ENCODE data around the gene SPACDR.
"Not testable (repeated sequence)": the region's sequence is repeated elsewhere in the genome, so short reads cannot be mapped to it uniquely, and the experiment has no call there.

The SPACDR gene

DNA sequence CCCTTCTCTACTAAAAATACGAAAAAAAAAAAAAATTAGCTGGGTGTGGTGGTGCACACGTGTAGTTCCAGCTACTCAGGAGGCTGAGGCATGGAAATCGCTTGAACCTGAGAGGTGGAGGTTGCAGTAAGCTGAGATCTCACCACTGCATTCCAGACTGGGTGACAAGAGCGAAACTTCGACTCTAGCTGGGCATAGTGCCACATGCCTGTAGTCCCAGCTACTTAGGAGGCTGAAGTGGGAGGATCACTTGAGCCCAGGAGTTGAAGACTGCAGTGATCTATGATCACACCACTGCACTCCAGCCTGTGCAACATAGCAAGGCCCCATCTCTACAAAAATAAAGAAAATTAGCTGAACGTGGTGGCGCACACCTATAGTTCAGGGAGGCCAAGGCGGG is 1.2 kb upstream of the SPACDR start:
- DNase-seq = no peak

DNA sequence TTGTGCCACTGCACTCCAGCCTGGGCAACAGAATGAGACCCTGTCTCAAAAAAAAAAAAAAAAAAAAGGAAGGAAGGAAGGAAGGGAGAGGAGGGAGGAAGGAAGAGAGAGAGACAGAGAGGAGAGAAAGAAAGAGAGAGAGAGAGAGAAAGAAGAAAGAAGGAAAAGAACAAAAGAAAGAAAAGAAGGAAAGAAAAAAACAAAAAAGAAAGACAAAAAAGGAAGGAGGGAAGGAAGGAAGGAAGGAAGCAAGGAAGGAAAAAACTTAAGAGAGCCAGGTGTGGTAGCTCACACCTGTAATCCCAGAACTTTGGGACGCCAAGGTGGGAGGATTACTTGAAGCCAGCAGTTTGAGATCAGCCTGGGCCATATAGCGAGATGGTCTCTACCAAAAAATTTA is 731 bp upstream of the SPACDR start:
- DNase-seq = no peak

DNA sequence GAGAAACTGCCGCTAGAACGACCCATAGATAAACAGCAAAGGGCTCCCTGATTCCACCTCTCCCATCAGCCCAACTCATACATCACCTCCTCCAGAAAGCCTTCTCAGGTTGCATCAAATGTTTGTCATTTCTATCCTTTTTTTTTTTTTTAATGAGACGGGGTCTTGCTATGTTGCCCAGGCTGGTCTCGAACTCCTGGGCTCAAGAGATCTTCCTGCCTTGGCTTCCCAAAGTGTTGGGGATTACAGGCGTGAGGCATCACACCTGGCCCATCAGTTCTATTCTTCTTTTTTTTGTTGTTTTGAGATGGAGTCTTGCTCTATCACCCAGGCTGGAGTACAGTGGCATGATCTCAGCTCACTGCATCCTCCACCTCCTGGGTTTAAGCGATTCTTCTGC is 7.0 kb downstream of the SPACDR start:
- no peak for DNase-seq

DNA sequence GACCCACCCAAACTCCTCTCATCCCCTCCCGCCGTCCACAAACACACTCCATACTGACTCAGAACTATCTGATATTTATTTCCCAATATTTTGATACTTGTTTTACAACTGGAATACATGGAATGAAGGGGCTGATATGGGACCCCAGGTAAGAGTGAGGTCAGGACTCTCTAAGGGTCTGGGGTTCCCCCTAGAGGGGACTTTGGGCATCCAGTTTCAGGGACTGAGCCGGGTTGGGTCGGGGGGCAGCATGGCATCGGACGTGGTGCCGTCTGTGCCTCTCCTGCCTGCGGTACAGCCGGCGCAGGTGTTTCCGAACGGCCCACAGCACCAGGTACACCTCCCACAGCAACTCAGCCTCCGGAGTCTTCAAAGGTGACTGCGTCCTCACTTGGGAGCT is 7.5 kb downstream of the SPACDR start:
- DNase-seq = no peak

DNA sequence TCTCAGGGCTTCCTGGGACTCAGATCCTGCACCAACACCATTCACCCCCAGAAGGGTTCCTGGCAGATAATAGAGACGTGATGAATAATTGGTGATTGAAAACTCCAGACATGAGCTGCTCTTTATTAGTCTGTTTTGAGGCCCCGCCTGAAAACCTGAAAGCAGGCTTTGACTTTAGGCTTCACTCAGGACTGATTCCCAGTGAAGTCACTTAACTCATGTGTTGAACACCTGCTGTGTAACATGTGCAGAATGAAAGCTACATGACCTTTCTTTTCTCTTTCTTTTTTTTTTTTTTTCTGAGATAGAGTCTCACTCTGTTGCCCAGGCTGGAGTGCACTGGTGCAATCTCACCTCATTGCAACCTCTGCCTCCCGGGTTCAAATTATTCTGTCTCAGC is 8.9 kb downstream of the SPACDR start:
- no peak for DNase-seq

DNA sequence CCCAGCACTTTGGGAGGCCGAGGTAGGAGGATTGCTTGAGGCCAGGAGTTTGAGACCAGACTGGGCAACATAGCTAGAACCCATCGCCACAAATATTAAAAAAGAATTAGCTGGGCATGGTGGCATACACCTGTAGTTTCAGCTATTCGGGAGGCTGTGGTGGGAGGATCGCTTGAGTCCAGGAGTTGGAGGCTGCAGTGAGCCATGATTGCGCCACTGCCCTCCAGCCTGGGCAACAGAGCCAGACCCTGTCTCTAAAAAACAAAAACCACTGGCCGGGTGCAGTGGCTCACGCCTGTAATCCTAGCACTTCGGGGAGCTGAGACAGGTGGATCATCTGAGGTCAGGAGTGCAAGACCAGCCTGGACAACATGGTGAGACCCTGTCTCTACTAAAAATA is 10.2 kb downstream of the SPACDR start:
- not testable (repeated sequence) for DNase-seq

DNA sequence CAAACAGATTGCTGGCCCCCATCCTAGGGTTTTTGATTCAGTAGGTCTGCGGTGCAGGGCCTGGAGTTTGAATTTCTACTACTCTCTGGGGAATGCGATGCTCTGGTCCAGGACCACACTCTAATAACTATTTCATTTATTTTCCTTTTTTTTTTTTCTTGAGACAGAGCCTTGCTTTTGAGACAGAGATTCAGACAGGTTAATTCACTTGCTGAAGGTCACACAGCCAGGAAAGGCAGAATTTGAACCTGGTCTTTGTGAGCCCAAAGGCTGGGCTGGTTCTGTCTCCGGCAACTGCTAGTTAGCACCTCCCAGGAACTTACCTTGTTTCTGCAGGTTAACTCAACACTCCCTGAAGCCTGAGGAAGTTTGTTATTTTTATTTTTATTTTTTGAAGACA is 11.5 kb downstream of the SPACDR start:
- DNase-seq = no peak

DNA sequence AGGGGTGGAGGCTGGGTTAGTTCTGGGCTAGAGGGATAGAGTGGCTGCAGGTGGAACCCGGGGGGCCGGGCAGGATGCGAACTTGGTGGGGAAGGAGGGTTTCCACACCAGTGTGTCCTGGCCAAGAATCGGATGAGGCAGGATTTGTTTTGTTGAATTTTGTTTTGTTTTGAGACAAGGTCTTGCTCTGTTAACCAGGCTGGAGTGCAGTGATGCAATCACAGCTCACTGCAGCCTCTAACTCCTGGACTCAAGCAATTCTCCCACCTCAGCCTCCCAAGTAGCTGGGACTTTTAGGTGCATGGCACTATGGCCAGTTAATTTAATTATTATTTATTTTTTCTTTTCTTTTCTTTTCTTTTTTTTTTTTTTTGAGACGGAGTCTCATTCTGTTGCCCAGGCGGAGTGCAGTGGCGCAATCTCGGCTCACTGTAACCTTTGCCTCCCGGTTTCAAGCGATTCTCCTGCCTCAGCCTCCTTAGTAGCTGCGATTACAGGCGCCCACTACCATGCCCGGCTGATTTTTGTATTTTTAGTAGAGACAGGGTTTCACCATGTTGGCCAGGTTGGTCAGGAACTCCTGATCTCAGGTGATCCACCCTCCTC is 14.8 kb downstream of the SPACDR start:
- DNase-seq = no peak

DNA sequence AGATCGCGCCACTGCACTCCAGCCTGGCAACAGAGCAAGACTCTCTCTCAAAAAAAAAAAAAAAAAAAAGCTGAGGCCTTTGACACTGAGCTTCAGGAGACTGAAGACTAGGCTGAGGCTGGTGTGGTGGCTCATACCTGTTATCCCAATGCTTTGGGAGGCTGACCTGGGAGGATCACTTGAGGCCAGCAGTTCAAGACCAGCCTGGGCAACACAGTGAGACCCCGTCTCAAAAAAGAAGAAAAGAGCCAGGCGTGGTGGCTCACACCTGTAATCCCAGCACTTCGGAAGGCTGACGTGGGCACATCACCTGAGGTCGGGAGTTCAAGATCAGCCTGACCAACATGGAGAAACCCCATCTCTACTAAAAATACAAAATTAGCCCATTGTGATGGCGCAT is 16.7 kb downstream of the SPACDR start:
- not testable (repeated sequence) for DNase-seq

DNA sequence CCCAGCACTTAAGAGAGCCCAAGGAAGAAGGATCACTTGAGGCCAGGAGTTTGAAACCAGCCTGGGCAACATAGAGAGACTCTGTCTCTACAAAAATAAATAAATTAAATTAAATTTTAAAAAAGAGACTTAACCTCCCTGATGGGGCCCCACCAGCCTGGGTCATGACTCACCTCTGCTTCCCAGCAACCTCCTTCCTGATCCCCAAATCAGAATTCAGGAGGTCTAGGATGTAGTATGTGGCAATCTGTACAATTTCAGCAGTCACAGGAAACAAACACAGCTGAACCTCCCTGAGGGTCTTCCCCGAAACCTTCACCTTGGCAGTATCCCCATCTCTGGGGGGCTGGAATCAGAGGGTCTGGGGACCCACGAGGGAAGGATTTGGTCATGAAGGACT is 18.0 kb downstream of the SPACDR start:
- no peak for DNase-seq

DNA sequence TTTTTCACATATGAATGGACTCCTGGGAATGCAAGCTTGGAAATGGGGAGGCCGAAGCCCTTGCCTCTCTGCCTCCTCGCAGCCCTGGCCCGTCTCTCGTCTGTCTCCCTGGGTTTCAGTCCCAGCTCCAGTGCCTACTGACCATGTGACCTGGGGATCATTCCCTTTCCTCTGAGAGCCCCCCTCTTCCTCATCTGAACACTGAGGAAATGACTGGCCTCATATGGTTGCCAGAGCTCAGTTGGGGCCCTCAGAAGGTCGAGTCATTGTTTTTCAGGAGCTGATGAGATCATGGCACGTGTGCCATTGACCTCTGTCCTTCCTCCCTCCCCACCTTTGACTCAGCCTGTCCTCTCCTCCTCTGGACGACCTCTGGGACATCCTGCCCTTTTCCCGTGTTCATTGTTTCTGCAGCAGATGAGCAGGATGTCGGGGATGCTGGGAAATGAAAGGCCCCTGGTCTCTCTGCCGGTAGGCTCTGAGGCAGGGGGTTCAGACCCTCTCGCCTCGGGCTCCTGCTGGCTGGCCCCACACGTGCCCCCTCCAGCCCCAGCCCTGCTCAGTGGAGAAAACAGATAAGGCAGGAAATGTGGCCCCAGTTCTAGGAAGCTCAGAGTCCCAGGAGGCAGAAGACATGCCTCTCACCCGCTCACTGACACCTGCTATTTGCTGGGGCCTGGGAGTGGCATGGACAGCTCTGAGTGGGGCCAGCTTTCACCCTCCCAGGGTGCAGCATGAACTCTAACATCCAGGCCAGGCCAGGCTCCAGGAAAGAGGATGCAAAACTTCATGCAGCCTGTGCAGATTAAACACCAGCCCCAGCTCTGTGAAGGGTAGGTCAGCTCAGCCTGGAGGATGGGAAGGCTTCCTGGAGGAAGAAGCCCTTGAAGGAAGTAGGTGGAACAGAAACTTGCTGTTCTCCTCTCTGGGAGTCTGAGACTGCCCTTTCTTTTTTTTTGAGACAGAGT is 19.5 kb downstream of the SPACDR start:
- DNase-seq = no peak

DNA sequence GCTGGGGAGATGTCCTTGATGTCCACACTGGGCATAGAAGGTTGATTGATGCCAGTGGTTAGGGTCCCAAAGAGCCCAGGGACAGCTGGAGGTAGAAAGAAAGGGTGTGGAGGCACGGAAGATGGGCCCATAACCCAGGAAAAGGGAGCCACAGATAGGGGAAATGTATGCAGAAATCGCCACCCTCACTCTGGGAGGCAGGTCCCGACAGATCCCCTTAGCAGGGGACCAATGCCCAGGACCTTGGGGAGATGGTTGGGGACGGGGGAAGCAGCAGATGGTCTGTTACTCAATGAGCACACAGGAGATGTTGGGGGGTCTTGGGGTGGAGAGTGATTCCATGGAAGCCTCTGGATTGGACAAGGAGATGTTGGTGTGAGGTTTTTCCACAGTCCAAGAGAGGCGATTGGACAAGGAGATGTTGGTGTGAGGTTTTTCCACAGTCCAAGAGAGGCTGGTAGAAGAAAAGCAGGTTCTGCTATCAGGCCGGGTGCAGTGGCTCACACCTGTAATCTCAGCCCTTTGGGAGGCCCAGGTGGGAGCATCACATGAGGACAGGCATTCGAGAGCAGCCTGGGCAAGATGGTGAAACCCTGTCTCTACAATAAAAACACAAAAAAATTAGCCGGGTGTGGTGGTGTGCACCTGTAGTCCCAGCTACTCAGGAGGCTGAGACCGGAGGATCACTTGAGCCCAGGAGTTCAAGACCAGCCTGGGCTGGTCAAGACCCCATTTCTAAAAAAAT is 20.8 kb downstream of the SPACDR start:
- DNase-seq = no peak

DNA sequence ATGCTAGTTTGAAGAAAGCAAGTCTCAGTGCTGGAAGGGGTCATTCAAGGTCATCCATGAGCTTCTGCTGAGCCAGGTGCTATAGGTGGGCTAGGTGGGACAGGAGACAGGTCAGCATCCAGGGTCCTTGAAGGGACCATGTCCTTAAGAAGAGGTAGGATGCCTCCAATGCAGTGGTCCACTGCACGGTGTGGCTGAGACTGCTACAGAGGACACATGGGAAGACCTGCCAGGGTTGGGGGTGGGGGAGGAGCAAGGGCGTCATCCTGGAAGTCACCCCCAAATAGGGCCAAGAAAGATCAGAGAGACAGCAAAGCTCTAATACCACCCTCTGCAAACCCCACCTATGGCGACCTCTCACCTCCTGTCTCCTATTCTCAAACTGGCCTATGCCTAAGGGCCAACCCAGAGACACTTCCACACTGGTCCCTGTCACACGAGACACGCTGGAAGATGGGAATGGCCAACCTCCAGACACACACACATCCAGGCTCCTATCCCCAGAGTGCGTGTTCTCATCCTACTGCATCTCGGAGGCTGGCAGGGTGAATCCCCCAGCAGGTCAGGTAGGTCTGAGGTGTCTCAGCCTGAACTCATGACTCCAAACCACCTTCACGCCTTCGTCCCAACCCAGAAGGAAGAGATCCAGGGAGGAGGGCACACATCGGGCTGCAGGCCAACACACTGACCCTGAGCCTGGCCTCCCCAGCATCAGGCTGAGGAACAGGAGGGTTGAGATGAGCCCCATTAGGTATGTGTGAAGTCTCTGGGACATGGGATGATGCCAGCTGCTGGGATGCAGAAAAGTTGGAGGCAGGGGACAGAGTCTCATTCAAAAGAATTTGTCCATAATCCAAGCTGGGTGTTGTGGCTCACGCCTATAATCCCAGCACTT is 22.2 kb downstream of the SPACDR start:
- DNase-seq = no peak

DNA sequence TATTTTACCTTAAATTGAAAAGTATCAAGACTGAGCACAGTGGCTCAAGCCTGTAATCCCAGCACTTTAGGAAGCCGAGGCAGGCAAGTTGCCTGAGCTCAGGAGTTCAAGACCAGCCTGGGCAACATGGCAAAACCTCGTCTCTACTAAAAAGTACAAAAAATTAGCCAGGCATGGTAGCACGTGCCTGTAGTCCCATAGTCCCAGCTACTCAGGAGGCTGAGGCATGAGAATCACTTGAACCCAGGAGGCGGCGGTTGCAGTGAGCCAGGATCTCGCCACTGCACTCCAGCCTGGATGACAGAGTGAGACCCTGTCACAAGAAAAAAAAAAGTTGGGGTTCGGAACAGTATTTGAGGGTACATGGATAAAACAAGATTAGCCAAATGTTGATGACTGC is 24.8 kb downstream of the SPACDR start:
- not testable (repeated sequence) for DNase-seq

DNA sequence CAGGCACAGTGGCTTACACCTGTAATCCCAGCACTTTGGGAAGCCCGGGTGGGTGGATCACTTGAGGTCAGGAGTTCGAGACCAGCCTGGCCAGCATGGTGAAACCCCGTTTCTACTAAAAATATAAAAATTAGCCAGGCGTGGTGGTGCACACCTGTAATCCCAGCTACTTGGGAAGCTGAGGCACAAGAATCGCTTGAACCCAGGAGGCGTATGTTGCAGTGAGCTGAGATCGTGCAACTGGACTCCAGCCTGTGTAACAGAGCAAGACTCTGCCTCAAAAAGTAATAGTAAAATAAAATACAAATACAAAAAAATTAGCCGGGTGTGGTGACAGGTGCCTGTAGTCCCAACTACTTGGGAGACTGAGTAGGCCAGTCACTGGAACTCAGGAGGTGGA is 25.3 kb downstream of the SPACDR start:
- not testable (repeated sequence) for DNase-seq

DNA sequence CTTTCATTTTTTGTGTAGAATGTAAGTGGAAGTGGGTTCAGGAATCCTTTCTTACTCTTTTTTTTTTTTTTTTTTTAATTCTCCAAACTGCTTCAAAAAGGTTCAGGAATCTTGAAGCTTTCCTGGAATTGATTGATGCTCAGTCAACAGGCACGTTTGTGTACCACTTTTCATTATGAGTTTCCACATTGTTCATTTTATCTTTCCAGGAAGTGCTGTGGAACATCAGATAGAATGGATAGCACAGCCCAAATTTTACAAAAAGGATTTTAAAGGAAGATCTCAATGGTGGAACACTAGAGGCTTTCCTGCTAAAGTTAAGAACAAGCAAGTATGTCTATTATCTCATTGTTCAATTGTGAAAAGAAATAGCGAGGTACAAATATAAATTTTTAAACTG is 25.9 kb downstream of the SPACDR start:
- no peak for DNase-seq

DNA sequence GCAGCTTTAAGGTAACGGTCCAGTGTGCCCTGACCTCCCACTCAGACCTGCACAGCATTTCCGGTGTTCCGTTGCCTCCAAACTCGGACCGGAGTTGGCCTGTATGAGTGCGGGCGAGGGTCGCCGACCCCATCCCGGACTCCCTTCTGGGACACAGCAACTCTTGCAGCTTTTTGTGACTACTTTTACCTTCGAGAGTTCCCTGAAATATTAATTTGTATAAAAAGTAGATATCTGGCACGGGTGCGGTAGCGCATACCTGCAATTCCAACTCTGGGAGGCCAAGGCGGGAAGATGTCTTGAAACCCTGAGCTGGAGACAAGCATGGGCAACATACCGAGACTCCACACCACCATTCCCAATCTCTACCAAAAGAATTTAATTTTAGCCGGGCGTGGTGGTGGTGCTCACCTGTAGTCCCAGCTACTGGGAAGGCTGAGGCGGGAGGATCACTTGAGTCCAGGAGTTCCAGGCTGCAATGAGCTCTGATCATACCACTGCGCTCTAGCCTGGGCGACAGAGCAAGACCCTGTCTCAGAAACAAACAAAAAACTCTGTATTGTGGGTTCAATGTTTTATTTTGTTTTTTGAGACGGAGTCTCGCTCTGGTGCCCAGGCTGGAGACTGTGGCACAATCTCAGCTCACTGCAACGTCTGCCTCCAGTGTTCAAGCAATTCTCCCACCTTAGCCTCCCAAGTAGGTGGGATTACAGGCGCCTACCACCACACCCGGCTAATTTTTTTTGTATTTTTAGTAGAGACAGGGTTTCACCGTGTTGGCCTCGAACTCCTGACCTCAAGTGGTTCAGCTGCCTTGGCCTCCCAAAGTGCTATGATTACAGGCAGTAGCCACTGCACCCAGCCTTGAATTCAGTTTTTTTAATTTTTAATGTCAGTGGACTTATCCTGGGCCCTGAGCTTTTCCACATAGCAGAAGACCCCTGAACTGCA is 26.6 kb downstream of the SPACDR start:
- DNase-seq = no peak

DNA sequence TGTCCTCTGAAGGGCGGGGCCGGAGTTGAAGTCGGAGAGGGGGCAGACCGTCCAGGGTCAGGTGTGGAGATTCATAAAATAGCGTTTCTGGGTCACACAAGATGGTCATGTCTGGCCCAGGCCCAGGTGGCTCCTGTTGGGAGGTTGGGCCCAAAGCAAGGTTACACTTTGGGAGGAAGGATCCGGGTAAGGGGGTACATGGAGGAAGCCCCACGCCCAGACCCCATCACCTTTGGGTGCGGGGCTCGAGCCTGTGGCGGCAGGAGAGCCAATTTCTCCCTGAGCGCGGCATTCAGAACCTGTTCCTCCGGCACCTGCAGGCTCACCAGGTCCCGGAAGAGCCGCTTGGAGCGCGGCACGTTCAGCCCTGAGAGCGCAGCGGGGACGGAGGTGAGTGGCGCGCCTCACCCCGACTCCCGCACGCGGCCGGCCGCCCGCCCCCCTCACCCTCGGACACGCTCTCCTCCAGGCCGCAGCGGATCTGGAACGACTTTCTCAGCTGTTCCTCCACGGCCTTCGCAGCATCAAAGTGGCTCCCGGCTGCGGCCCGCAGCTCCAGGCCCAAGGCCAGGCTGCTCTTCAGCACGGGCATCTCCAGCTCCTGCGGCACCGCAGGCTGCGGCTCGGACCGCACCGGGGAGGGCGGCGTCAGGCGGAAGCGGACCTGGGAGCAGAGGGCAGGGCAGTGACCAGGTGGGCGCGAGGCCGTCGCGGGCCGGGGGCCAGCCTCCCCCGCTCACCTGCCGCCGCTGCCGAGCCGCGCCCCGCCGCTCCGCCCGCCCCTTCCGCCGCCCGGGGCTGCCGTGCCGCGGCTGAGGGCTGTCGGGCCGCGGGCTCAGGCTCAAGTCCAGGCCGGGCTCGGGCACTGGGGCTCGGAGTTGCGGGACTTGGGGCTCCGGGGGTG is 28.4 kb downstream of the SPACDR start:
- no peak for DNase-seq

DNA sequence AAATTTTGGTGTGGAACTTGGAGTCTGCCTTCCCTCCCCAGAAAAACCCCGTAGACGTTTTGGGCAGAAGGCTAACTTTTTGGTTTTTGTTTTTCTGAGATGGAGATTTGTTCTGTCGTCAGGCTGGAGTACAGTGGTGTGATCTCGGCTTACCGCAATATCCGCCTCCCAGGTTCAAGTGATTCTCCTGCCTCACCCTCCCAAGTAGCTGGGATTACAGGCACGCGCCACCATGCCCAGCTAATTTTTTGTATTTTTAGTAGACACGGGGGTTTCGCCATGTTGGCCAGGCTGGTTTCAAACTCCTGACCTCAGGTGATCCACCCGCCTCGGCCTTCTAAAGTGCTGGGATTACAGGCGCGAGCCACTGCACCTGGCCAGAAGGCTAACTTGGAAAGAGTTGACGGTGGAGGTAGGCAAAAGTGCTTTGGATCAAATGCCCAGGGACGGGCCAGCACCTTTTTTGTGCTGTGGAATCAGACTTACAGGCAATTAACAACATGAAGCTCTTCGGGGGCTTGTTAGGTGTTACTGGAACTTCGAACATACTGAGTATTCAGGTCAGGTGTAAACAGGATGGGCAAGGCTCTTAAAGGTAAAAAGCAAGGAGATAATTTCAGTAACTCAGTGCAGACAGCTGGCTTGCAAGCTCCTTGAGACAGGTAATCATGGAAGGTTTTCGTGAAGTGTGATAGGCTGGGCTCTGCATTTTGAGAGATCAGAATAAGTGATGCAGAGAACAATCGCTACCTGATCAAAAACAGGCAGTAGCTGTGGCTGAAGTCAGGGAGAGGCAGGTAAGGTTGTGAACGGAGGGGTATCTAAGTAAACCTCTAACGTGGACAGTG is 29.5 kb downstream of the SPACDR start:
- DNase-seq = peak; percentile 6

Measured in NCI-H510A treated with DMSO at 0.1 percent for 48 hours (cell line).